Activated CD8-positive, alpha-beta memory T cell treated with anti-CD3 and anti-CD28 coated beads, Interleukin-2, amount 50 U/mL, for 48 hours (primary cell): Measurements from ENCODE around the gene FAM120B.
"Not testable (repeated sequence)": the region's sequence is repeated elsewhere in the genome, so short reads cannot be mapped to it uniquely, and the experiment has no call there.

Source experiments
- DNase-seq: peaks from one replicate; pipeline ENCODE4 v3.0.0-alpha.2; 2020

FAM120B gene

GRCh38 chr6:170305805-170306323 lies 694 bp upstream of the FAM120B start:
- no peak for DNase-seq

- no peak for DNase-seq
Observed at GRCh38 chr6:170307080-170307545, 555 bp downstream of the FAM120B start.

GRCh38 chr6:170308761-170309160 lies 2.2 kb downstream of the FAM120B start:
- DNase-seq, result no peak

- DNase-seq, result no peak
Observed at GRCh38 chr6:170311696-170312095, 5.1 kb downstream of the FAM120B start.

GRCh38 chr6:170312876-170313275 lies 6.3 kb downstream of the FAM120B start:
- no peak for DNase-seq

GRCh38 chr6:170313716-170314295 lies 7.2 kb downstream of the FAM120B start:
- DNase-seq, result no peak

- DNase-seq, result no peak
Observed at GRCh38 chr6:170314983-170315382, 8.4 kb downstream of the FAM120B start.

- DNase-seq, result no peak
Observed at GRCh38 chr6:170316071-170316470, 9.5 kb downstream of the FAM120B start.

GRCh38 chr6:170317076-170317475 lies 10.5 kb downstream of the FAM120B start:
- no peak for DNase-seq

- no peak for DNase-seq
Observed at GRCh38 chr6:170317718-170318117, 11.2 kb downstream of the FAM120B start.

- DNase-seq, result no peak
Observed at GRCh38 chr6:170329321-170329720, 22.8 kb downstream of the FAM120B start.

- not testable (repeated sequence) for DNase-seq
Observed at GRCh38 chr6:170335199-170335598, 28.6 kb downstream of the FAM120B start.

GRCh38 chr6:170344631-170345576 lies 38.3 kb downstream of the FAM120B start:
- DNase-seq, result no peak

- DNase-seq, result no peak
Observed at GRCh38 chr6:170345662-170346061, 39.1 kb downstream of the FAM120B start.

GRCh38 chr6:170346649-170347048 lies 40.1 kb downstream of the FAM120B start:
- no peak for DNase-seq

- DNase-seq, result no peak
Observed at GRCh38 chr6:170347091-170347490, 40.5 kb downstream of the FAM120B start.

- DNase-seq, result no peak
Observed at GRCh38 chr6:170347975-170348374, 41.4 kb downstream of the FAM120B start.

GRCh38 chr6:170351456-170351855 lies 44.9 kb downstream of the FAM120B start:
- not testable (repeated sequence) for DNase-seq

GRCh38 chr6:170355190-170355589 lies 48.6 kb downstream of the FAM120B start:
- not testable (repeated sequence) for DNase-seq

GRCh38 chr6:170355661-170356060 lies 49.1 kb downstream of the FAM120B start:
- DNase-seq, result no peak

GRCh38 chr6:170357812-170358211 lies 51.3 kb downstream of the FAM120B start:
- DNase-seq, result no peak

- DNase-seq, result no peak
Observed at GRCh38 chr6:170358496-170358895, 51.9 kb downstream of the FAM120B start.

GRCh38 chr6:170360476-170360875 lies 53.9 kb downstream of the FAM120B start:
- DNase-seq, result no peak

- DNase-seq, result no peak
Observed at GRCh38 chr6:170361335-170361734, 54.8 kb downstream of the FAM120B start.
